Stimulated activated CD8-positive, alpha-beta memory T cell treated with anti-CD3 and anti-CD28 coated beads, Interleukin-15, amount 100 ng/mL, for 24 hours (primary cell): ENCODE measurements around the gene FEV.

Experiments
- DNase-seq: peaks from one replicate; pipeline ENCODE4 v3.0.0-alpha.2; 2020; ENCODE audit warnings: low read depth

Gene FEV

GRCh38 chr2:218993345-218994315 lies 8.6 kb upstream of the FEV start, which contains the start of gene CRYBA2:
Gene CRYBA2 (minus strand): TSS chr2:218993422. CDS start chr2:218993176, 246 bp downstream.
- no peak for DNase-seq

GRCh38 chr2:218992703-218993344 lies 7.8 kb upstream of the FEV start:
- DNase-seq, result no peak

DNA sequence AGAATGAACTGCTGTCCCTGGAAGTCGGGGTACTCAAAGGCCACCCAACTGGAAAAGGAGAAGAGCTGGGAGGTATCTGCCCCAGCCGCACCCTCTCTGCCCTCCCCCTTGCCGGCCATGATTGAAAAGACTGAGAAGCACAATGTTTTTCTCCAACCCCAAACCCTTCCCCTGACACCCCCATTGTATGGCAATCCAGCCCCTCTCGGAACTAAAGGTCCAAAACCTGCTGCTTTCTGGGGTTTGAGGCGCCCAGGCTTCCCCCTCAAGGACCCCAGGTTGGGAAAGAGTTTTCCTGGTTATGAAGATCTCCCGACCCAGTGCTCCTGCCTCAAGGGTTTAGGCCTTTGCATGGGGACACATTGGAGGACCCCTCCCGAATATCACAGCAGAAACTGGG lies 7.2 kb upstream of the FEV start:
- DNase-seq, result no peak

DNA sequence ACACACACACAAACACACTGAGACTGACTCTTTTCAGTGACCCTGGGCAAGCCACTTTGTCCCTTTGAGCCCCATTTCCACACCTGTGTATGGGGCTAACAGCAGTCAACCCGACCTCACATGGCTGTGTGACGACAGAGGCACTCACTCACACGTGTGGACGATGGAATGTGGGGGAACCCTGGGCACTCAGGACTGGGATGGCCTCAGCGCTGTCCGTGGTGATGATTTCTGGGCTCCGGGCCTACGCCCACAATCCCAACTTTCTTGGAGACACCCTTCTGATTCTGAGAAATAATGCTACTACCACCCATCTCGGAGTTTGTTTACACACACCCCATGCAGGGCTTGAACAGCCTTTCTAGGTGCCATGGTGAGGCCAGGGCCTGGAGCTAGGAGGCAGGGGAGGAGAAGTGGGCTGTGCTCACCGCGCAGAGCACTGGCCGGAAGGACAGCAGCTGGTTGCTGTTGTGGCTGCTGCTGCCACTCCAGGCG lies 6.7 kb upstream of the FEV start:
- DNase-seq, result no peak

DNA sequence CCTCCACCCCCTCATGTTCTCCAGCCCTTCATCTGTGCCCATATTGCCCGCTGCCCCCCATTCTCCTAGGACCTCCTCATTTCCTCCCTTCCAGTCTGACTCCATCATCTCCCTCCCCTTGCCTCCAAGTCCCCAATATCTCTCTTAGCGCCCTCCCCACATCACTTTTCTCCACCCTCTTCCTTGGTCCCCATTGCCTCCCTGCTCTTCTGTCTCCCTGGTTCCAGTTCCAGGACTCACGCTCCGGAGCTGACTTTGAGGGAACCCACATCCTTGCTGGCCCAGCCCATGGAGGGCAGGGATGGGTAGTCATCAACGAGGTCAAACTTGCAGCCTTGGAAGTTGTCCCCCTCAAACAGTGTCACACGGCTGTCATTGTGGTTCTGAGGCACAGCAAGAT lies 5.6 kb upstream of the FEV start:
- no peak for DNase-seq

GRCh38 chr2:218990052-218990451 lies 5.1 kb upstream of the FEV start:
- no peak for DNase-seq

DNA sequence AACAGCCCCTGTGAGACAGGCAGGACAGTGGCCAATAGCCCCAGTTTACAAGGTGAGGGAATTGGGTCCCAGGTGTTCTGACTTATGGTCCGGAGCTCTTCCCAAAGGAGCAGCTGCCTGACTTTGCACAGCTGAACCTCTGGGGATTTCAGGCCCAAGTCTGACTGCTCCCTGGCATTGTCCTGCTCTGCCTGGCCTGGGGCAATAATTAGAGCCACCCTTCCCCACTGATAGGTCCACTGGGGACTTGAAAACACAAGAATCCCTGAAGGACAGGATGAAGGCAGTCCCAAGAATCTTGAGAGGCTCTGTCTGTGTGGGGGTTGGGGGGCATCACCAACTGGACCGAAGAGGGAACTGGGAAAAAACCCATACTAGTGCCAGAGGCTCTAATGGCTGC lies 3.7 kb upstream of the FEV start:
- no peak for DNase-seq

GRCh38 chr2:218988164-218988563 lies 3.2 kb upstream of the FEV start:
- no peak for DNase-seq

DNA sequence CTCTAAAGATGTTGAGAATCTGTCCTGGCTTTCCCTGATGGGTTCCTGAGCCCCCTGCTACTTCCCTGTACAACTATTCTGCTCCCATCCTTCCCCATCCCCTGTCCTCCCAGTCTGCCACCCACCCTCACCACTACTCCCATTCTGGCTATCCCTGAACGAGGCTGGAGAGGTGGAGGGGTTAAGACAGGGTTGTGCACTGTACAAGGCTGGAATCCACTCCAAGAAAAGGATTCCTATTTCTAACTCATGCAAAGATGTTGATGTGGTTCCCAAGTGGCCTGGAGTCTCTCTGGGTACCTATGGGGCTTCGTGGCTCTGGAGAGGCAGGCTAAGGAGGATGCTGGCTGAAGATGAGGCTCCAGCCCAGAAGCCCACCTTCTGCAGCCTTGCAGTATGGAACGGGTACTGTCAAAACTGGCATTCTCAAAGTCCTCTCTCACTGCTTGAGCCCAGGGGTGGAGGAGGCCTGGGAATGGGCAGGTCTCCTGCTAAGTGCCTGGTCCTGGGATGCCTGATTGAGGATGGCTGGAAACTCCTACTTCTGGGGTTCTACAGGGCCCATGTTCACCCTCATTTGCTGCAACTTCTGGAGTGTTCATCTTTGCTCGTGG lies 1.3 kb upstream of the FEV start:
- no peak for DNase-seq

DNA sequence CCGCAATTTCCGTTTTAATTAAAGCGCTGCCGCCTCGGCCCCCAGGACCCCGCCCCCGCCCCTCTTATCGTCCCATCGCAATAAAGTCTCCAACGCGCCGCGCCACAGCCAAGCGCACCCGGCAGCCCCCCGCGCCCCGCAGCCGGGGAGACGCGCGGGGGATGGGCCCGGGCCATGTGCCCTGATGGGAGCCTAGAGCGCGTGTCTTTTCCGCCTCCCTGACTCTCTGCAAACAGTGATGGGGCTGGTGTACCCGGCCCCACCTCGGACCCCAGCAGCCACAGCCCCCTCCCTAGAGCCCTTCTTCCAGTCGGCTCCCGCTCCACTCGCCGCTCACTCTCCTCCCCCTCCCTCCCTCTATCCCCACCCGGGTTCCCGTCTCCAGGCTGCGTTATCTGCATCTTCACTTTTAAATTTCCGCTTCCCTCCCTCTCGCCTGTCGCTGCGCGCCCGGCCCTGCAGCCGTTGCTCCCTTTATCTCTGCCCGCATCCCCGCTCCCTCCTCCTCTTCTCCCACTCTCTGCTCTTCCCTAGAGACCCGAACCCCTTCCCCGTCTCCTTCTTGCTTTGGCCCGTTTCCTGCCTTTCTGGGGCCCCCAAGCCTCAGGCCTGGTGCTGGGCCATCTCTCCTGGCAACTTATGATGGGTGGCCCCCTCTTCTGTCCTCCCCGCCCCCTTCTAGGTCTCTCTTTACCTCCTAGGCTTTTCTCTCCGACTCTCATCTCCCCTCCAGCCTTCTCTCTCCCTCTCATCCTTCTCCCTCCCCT lies 524 bp upstream of the FEV start:
- no peak for DNase-seq

- DNase-seq, result no peak
Observed at GRCh38 chr2:218984239-218985020, 554 bp downstream of the FEV start.

DNA sequence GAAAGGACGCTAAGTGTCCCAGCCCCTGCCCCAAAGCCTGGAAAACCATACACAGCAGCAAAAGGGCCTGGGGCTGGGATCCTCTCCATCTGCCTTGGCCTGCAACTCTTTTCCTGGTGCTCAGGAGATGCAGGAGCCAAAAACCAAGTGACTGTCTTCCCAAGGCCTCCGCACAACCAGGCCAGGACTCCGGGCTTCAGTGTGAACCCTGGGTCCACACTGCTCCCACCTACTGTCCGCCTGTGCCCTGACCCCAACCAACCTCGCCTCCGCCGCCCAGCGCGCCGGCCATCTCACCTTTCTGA lies 1.1 kb downstream of the FEV start:
- no peak for DNase-seq

- DNase-seq, result no peak
Observed at GRCh38 chr2:218983263-218983933, 1.6 kb downstream of the FEV start.

DNA sequence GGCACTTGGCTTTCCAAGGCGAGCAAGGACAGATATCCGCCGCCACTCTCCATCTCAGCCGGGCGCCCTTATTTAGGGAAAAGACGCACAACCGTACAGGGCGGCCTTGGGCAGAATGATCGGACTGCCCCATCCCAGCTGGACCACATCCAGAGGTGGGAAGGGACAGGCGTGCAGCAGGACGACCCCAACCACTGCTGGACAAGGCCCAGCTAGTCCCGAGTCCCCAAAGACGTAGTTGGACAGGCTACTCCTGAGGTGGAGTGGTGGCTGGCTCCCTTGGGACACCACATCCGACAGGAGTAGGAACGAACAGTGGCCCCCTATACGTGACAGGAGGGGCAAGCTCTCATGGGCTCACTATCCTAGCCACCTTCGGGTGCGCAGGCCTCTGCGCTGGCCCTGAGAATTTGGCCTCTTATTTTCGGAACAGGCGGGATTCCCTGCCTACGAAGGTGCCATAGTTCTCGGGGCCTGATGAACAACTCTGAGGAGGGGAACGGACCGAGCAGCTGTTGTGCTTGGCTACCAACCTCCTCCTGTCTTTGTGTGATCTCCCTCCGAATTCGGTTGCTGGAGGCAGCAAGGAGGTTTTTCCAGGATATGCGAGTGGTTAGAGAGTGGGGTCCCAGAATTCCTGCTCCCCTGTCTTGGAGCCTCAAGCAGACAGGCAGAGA lies 2.3 kb downstream of the FEV start:
- DNase-seq, result no peak

DNA sequence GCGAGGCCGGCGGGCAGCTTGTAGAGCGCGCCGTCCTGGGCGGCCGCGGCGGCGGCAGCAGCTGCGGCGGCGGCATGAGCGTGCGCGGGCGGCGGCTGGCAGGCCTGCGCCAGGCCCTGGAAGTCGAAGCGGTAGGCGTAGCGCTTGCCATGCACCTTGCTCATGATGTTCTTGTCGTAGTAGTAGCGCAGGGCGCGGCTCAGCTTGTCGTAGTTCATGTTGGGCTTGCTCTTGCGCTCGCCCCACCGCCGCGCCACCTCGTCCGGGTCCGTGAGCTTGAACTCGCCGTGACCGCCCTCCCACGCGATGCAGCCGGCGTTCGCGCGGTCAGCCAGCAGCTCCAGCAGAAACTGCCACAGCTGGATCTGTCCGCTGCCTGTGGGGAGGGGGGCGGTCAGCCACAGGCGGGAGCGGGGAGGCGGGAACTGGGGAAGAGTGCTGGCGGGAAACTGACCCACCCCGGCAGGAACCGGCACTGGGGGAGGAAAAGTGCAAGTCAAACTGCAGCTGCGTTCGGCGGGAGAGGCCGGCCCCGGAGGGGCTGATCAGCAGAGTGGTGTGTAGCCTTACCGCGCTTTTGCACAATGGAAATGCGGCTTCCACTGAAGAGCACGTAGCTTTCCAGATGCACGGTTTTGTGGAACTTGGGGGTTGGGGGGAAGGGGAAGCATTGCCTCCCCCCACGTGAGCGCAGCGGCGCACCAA lies 3.0 kb downstream of the FEV start:
- no peak for DNase-seq

GRCh38 chr2:218981390-218981880 lies 3.5 kb downstream of the FEV start:
- DNase-seq, result no peak

DNA sequence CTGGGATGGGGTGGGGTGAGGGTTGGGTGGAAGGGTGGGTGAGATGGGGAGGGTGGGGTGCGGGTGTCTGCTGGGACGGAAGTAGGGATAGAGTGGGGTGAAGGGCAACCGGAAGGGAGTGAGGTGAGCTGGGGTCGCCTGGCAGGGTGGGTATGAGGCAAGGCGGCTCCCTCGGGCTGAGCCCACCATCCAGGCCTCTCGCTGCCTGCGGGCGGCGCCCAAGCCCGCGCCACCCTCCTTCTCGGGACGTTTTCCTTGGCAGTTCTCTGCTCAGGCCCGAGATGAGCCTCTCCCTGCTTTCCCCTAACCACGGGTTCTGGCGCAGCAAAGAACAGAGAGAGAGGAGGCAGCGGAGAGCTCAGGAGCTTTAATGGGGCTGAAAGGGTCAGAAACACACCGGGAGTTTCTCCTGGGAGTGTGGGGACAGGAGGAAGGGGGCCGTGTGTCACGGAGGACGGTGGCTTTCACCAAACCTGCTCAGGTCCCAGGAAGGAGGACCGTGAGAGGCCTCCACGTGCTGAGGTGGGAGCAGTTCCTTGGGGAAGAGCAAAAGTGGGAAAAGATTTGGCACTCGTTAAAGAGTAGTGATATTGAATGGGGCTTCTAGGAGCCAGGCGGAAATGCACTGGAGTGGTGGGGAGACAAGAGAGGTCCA lies 4.1 kb downstream of the FEV start:
- no peak for DNase-seq

DNA sequence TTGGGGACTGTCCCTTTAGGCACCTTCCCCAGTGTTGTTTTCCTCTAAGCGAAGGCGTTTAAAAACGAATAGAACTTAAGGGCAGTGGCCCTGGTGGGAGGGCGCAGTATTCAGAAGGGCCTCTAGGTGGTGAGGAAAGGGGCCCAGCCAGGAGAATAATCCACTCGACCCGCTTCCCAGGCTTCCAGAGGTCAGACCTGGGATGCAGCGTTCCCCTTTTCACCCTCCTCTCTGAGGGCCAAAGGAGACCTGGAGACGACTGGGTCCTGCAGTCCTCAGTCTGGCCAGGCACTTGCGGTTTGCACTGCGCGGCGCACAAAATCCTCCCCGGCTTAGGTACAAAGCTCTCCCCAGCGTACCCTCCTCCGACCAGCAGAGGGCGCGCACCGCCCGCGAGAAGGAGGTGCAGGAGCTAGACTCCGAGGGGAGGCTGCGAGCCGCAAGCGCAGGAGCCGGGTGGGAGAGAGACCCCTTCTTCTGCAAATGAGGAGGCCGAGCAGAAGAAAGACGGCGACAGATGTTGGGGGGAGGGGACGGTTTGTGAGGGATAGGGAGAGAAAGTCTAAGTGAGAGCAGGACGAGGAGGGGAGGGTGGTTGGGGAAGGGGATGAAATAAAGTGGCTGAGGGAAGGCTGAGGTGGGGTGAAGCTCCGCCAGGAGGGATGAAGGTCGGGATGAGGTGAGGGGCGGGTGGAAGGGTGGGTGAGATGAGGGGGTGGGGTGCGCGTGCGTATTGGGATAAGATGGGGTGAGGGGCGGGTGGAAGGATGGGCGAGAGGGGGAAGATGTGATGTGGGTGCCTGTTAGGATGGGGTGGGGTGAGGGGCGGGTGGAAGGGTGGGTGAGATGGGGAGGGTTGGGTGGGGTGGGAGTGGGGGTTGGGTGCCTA lies 4.9 kb downstream of the FEV start:
- DNase-seq, result peak; percentile 69
